Activated T-cell treated with anti-CD3 and anti-CD28 coated beads, Interleukin-2, amount 50 U/mL, for 1 hour (primary cell): ENCODE measurements around the gene BMP7.

Experiments used
- DNase-seq: peaks from one replicate; pipeline ENCODE4 v3.0.0-alpha.2; 2020

BMP7 gene

GRCh38 chr20:57224641-57225138 lies 41.8 kb downstream of the BMP7 start:
- no peak for DNase-seq

GRCh38 chr20:57223648-57224489 lies 42.6 kb downstream of the BMP7 start:
- no peak for DNase-seq

- DNase-seq = no peak
Observed at GRCh38 chr20:57222631-57222950, 43.9 kb downstream of the BMP7 start.

- DNase-seq = no peak
Observed at GRCh38 chr20:57221916-57222630, 44.4 kb downstream of the BMP7 start.

- no peak for DNase-seq
Observed at GRCh38 chr20:57220337-57221145, 45.9 kb downstream of the BMP7 start.

- DNase-seq = no peak
Observed at GRCh38 chr20:57219071-57219677, 47.3 kb downstream of the BMP7 start.

- no peak for DNase-seq
Observed at GRCh38 chr20:57218489-57218888, 48.0 kb downstream of the BMP7 start.

GRCh38 chr20:57217802-57218201 lies 48.6 kb downstream of the BMP7 start:
- DNase-seq = no peak

- no peak for DNase-seq
Observed at GRCh38 chr20:57216669-57217068, 49.8 kb downstream of the BMP7 start.

GRCh38 chr20:57215826-57216471 lies 50.5 kb downstream of the BMP7 start:
- DNase-seq = no peak

- DNase-seq = no peak
Observed at GRCh38 chr20:57215426-57215825, 51.0 kb downstream of the BMP7 start.

GRCh38 chr20:57214948-57215347 lies 51.5 kb downstream of the BMP7 start:
- DNase-seq = no peak

- DNase-seq = no peak
Observed at GRCh38 chr20:57214427-57214826, 52.0 kb downstream of the BMP7 start.

- no peak for DNase-seq
Observed at GRCh38 chr20:57213924-57214323, 52.5 kb downstream of the BMP7 start.

- DNase-seq = no peak
Observed at GRCh38 chr20:57213291-57213690, 53.1 kb downstream of the BMP7 start.

GRCh38 chr20:57212534-57213276 lies 53.7 kb downstream of the BMP7 start:
- no peak for DNase-seq

- DNase-seq = no peak
Observed at GRCh38 chr20:57211908-57212533, 54.4 kb downstream of the BMP7 start.

- no peak for DNase-seq
Observed at GRCh38 chr20:57211406-57211805, 55.0 kb downstream of the BMP7 start.

GRCh38 chr20:57210911-57211280 lies 55.5 kb downstream of the BMP7 start:
- no peak for DNase-seq

- no peak for DNase-seq
Observed at GRCh38 chr20:57210054-57210910, 56.2 kb downstream of the BMP7 start.
